T-helper 17 cell (primary cell): Measurements from ENCODE around the gene ADGRG3. TPM values are rescaled to one million over a fixed set of nuclear protein-coding genes. Genes with fewer than 3 reads are reported as not detected.
"Not testable (repeated sequence)": the region's sequence is repeated elsewhere in the genome, so short reads cannot be mapped to it uniquely, and the experiment has no call there.

Experiments used
- ATAC-seq: fragments of 150-1000 bp; cut with Tn5 transposase; 2 replicates; pipeline ENCODE4 v1.10.0; 2021; ENCODE audit warnings: mild to moderate bottlenecking, moderate library complexity
- DNase-seq, 3 donors: peaks; one replicate each; pipeline versions ENCODE4 v3.0.0 to v3.0.0-alpha.2; 2020 to 2021
- H3K9me3 ChIP-seq: one replicate; pipeline ENCODE4 v1.7.0; 2013; ENCODE audit warnings: low read length, mild to moderate bottlenecking; ENCODE audit not compliant: control insufficient read depth, poor library complexity, severe bottlenecking
- H3K27ac Mint-ChIP-seq: one replicate; pipeline ENCODE4 v1.8.0; 2022; ENCODE audit warnings: mild to moderate bottlenecking, moderate library complexity, mixed read lengths
- H3K27me3 Mint-ChIP-seq: one replicate; pipeline ENCODE4 v1.8.0; 2022; ENCODE audit warnings: mixed read lengths
- H3K36me3 Mint-ChIP-seq: one replicate; pipeline ENCODE4 v1.8.0; 2022; ENCODE audit warnings: low read depth, mixed read lengths
- H3K4me1 Mint-ChIP-seq: one replicate; pipeline ENCODE4 v1.8.0; 2022; ENCODE audit warnings: mild to moderate bottlenecking, mixed read lengths
- H3K4me3 Mint-ChIP-seq: one replicate; pipeline ENCODE4 v1.8.0; 2022; ENCODE audit warnings: mild to moderate bottlenecking, moderate library complexity, mixed read lengths
- total RNA-seq, 4 donors: library from RNA in 2 of 4; stranded (reverse) in 2 of 4; gene quantifications; one replicate each; pipeline ENCODE4 v1.2.3 and lab custom pipeline; 2022 to 2026

ADGRG3 gene
- total RNA-seq, 2 donors from 2014 or later = 0.75 to 0.99 TPM

- peaks cover 5% of the 10 kb centered on the region for H3K4me1 Mint-ChIP-seq
- H3K9me3 ChIP-seq = no peaks in the 10 kb centered on the region
- ATAC-seq (no peak), DNase-seq (no peak)
- peaks cover 25% of the 10 kb centered on the region for H3K27me3 Mint-ChIP-seq
- no peak overlapping the region for H3K4me3 Mint-ChIP-seq
- H3K27ac Mint-ChIP-seq = no peak overlapping the region
- H3K36me3 Mint-ChIP-seq = peaks cover 2% of the 10 kb centered on the region
Observed at GRCh38 chr16:57667048-57667525, 1.0 kb upstream of the ADGRG3 start.

GRCh38 chr16:57667526-57668262 is 412 bp upstream of the ADGRG3 start:
- ATAC-seq (peak; percentile 50), DNase-seq (no peak)
- Mint-ChIP-seq H3K27me3 (peaks cover 25% of the 10 kb centered on the region), H3K4me3 (no peak overlapping the region), H3K4me1 (peaks cover 3% of the 10 kb centered on the region), H3K36me3 (peaks cover 2% of the 10 kb centered on the region), H3K27ac (no peak overlapping the region)
- no peaks in the 10 kb centered on the region for H3K9me3 ChIP-seq

GRCh38 chr16:57668630-57669475 is 747 bp downstream of the ADGRG3 start:
- H3K9me3 ChIP-seq = no peaks in the 10 kb centered on the region
- DNase-seq = no peak
- no peak for ATAC-seq
- H3K36me3 Mint-ChIP-seq = peaks cover 2% of the 10 kb centered on the region
- H3K4me3 Mint-ChIP-seq = peak overlapping the region; percentile 33
- H3K27me3 Mint-ChIP-seq = peaks cover 33% of the 10 kb centered on the region
- H3K27ac Mint-ChIP-seq = no peak overlapping the region
- peaks cover 7% of the 10 kb centered on the region for H3K4me1 Mint-ChIP-seq

- Mint-ChIP-seq H3K4me1 (peaks cover 8% of the 10 kb centered on the region), H3K36me3 (peaks cover 2% of the 10 kb centered on the region), H3K4me3 (no peak overlapping the region), H3K27me3 (peaks cover 36% of the 10 kb centered on the region), H3K27ac (no peak overlapping the region)
- DNase-seq = no peak
- H3K9me3 ChIP-seq = no peaks in the 10 kb centered on the region
- ATAC-seq = no peak
Observed at GRCh38 chr16:57669476-57670162, 1.5 kb downstream of the ADGRG3 start.

- H3K9me3 ChIP-seq = no peaks in the 10 kb centered on the region
- ATAC-seq (no peak), DNase-seq (no peak)
- peaks cover 8% of the 10 kb centered on the region for H3K4me1 Mint-ChIP-seq
- H3K4me3 Mint-ChIP-seq = no peak overlapping the region
- H3K36me3 Mint-ChIP-seq = peaks cover 2% of the 10 kb centered on the region
- H3K27ac Mint-ChIP-seq = no peak overlapping the region
- peaks cover 36% of the 10 kb centered on the region for H3K27me3 Mint-ChIP-seq
Observed at GRCh38 chr16:57670196-57670595, 2.1 kb downstream of the ADGRG3 start.

GRCh38 chr16:57671451-57671850 is 3.3 kb downstream of the ADGRG3 start:
- not testable (repeated sequence) for H3K36me3 Mint-ChIP-seq, H3K4me1 Mint-ChIP-seq, H3K4me3 Mint-ChIP-seq, DNase-seq, H3K9me3 ChIP-seq, ATAC-seq
- H3K27ac Mint-ChIP-seq = peak overlapping the region; percentile 75
- peaks cover 36% of the 10 kb centered on the region for H3K27me3 Mint-ChIP-seq

- H3K4me1 Mint-ChIP-seq = peaks cover 11% of the 10 kb centered on the region
- no peak overlapping the region for H3K4me3 Mint-ChIP-seq
- peaks cover 36% of the 10 kb centered on the region for H3K27me3 Mint-ChIP-seq
- ATAC-seq = no peak
- H3K9me3 ChIP-seq = no peaks in the 10 kb centered on the region
- peaks cover 2% of the 10 kb centered on the region for H3K36me3 Mint-ChIP-seq
- no peak for DNase-seq
- no peak overlapping the region for H3K27ac Mint-ChIP-seq
Observed at GRCh38 chr16:57672416-57672815, 4.3 kb downstream of the ADGRG3 start.

- DNase-seq (no peak), ATAC-seq (no peak)
- H3K9me3 ChIP-seq = no peaks in the 10 kb centered on the region
- peaks cover 36% of the 10 kb centered on the region for H3K27me3 Mint-ChIP-seq
- H3K36me3 Mint-ChIP-seq = peaks cover 2% of the 10 kb centered on the region
- H3K27ac Mint-ChIP-seq = no peak overlapping the region
- no peak overlapping the region for H3K4me3 Mint-ChIP-seq
- H3K4me1 Mint-ChIP-seq = peaks cover 11% of the 10 kb centered on the region
Observed at GRCh38 chr16:57672824-57673223, 4.7 kb downstream of the ADGRG3 start.

GRCh38 chr16:57675741-57676551 is 7.8 kb downstream of the ADGRG3 start:
- no peak overlapping the region for H3K4me3 Mint-ChIP-seq
- no peak for DNase-seq
- peaks cover 23% of the 10 kb centered on the region for H3K27me3 Mint-ChIP-seq
- no peak for ATAC-seq
- peak overlapping the region; percentile 34 for H3K27ac Mint-ChIP-seq
- peaks cover 12% of the 10 kb centered on the region for H3K4me1 Mint-ChIP-seq
- H3K9me3 ChIP-seq = no peaks in the 10 kb centered on the region
- H3K36me3 Mint-ChIP-seq = no peaks in the 10 kb centered on the region

- ATAC-seq (no peak), DNase-seq (no peak)
- H3K4me1 Mint-ChIP-seq = peaks cover 12% of the 10 kb centered on the region
- peak overlapping the region; percentile 34 for H3K27ac Mint-ChIP-seq
- H3K9me3 ChIP-seq = no peaks in the 10 kb centered on the region
- no peak overlapping the region for H3K4me3 Mint-ChIP-seq
- no peaks in the 10 kb centered on the region for H3K36me3 Mint-ChIP-seq
- peaks cover 17% of the 10 kb centered on the region for H3K27me3 Mint-ChIP-seq
Observed at GRCh38 chr16:57676553-57677085, 8.5 kb downstream of the ADGRG3 start.

GRCh38 chr16:57677622-57678369 is 9.7 kb downstream of the ADGRG3 start:
- Mint-ChIP-seq H3K27me3 (peaks cover 15% of the 10 kb centered on the region), H3K27ac (no peak overlapping the region), H3K4me1 (peaks cover 12% of the 10 kb centered on the region), H3K36me3 (no peaks in the 10 kb centered on the region), H3K4me3 (no peak overlapping the region)
- ATAC-seq (no peak), DNase-seq (no peak)
- no peaks in the 10 kb centered on the region for H3K9me3 ChIP-seq

GRCh38 chr16:57679016-57679415 is 10.9 kb downstream of the ADGRG3 start:
- Mint-ChIP-seq H3K4me3 (no peak overlapping the region), H3K36me3 (no peaks in the 10 kb centered on the region), H3K27ac (no peak overlapping the region), H3K27me3 (peaks cover 11% of the 10 kb centered on the region), H3K4me1 (peaks cover 7% of the 10 kb centered on the region)
- DNase-seq (no peak), ATAC-seq (no peak)
- H3K9me3 ChIP-seq = no peaks in the 10 kb centered on the region
